Activated CD4-positive, alpha-beta T cell treated with anti-CD3 and anti-CD28 coated beads, Interleukin-2, Interleukin-4, amounts not matched to agents 100 ng/mL and 50 ng/mL, durations not matched to agents 16 hours and 8 hours (primary cell): ENCODE data around the gene PIGB.
"Not testable (repeated sequence)": the region's sequence is repeated elsewhere in the genome, so short reads cannot be mapped to it uniquely, and the experiment has no call there.

Experiments
- DNase-seq: peaks from one replicate; pipeline ENCODE4 v3.0.0-alpha.2; 2020; ENCODE audit warnings: low spot score

Gene PIGB

DNA sequence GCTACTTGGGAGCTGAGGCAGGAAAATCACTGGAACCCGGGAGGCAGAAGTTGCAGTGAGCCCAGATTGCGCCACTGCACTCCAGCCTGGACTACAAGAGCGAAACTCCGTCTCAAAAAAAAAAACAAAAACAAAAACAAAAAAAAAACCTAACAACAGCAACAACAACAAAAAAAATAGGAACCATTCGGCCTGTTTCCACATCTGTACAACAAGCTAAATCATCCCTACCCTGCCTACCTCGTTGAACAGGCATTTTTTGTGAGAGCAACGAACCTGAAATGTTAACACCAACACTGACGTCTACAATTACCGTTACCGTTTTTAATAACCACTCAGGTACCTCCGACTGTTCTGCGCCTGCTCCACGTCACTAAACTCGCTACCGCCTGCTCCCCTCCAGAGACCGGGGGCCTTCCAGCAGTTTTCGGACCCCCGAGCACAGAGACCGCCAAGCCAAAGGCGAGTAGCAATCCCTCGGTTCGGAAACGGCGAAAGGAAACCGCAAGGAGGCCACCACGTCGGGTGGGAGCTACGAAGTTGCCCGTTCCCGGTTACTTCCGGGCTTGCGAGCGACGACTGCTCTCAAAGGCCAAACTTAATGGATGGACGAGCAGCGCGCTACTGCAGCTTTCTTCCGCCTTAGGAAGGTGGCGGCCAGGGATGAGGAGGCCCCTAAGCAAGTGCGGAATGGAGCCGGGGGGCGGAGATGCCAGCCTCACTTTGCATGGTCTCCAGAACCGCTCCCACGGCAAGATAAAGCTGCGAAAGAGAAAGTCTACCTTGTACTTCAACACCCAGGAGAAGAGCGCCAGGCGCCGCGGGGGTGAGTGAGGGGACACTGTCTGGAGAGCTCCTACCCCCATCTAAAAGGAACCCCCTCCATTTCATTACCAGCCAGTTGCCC is at the start of gene PIGB, which contains the start of gene PIGBOS1:
TSS of gene PIGB (plus strand) at position 635 of the 907 bp plus-strand sequence. CDS start at position 664, 29 bp downstream.
TSS of gene PIGBOS1 (minus strand) at position 536 of the 907 bp plus-strand sequence. CDS start 1,331 bp downstream, outside the sequence.
- peak; percentile 85 for DNase-seq

DNA sequence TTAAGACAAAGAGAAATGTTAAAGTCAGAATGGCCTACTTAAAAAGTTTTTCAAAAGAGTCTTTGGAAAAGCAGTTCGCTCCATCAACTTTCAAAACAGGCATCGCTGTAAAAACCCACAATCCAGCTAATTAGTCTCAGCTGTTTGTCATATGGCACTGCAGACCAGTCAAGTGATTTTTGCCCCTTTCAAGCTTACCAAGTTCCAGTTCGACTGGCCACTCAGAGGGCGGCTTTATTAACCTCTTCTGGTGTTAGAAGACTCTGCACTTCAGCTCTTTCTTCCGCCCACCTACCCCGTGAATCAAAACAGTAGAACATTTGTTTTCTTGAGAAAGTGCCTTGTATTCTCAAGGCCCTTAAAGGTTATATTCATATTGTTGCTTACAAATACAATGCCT is 48.7 kb upstream of the PIGB start:
- no peak for DNase-seq

DNA sequence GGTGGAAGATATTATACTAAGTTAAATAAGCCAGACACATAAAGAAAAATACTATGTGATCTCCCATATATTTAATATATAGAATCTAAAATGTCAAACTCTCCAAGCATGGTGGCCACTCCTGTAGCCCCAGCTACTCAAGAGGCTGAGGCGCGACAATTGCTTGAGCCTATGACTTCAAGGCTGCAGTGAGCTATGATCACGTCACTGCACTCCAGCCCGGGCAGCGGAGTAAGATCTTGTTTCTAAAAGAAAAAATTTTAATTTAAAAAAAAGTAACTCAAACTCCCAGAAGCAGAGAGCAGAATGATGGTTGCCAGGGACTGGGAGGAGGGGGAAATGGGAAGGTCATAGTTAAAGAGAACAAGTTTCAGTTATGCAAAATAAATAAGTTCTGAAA is 42.7 kb upstream of the PIGB start:
- no peak for DNase-seq

DNA sequence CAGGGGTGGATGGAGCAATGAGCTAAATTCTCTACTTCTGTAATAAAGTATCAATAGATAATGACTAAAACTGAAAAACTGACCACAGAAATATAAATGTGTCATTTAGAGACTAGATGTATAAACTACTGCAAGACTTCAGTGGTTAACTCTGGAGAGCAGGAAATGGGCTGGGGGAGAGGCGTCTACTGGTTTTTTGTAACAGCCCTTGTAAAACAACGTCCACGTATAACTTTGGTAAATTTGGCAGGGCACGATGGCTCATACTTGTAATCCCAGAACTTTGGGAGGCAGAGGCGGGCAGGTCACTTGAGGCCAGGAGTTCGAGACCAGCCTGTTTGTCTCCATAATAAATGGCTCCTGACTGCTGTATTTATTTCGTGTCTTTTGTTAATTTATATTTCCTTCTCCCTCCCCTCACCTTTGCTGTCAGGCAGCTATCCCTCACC is 41.9 kb upstream of the PIGB start:
- peak; percentile 93 for DNase-seq

DNA sequence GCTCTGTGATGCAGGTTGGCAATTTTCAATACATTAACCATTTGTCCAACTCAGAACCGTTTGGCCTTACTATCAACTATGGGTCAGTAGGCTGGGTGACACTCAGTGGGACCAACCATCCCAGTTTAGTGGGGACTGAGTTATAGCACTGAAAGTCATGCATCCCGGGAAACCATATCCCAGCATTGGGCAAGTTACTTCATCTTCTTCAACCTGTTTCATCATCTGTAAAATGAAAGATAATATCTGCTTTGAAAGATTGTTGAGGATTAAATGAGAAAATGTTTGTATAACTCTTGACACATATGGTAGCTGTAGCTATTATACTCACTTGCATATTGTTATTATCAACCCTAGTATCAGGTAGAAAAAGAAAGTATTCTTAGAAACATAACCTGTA is 41.3 kb upstream of the PIGB start:
- DNase-seq: no peak

DNA sequence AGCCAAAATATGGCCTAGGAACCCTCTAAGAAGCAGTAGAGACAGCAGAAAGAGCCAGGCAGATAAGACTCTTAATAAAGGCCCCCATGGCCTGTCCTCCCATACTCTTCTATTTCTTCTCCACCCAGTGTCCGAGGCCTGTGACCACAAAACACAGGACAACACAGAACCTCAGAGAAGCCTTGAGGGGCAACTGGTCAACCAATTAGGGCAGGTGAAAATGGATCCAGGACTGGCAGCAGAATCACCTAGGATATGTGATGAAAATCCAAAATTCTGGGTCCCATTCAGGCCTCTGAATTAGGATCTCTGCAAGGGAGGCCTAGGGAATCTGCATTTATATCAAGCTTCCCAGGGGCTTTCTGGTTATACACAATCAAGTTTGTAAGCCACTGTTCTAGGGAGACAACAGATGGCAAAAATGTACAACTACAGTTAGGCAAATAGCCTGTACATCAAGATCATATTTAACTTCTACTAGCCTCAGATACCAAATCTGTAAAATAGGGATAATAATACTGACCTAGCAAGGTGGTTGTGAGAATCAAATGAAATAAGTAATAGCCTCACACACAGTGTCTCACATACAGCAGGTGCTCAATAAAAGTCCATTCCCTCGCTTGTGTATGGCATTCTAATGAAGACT is 39.8 kb upstream of the PIGB start:
- DNase-seq: no peak

DNA sequence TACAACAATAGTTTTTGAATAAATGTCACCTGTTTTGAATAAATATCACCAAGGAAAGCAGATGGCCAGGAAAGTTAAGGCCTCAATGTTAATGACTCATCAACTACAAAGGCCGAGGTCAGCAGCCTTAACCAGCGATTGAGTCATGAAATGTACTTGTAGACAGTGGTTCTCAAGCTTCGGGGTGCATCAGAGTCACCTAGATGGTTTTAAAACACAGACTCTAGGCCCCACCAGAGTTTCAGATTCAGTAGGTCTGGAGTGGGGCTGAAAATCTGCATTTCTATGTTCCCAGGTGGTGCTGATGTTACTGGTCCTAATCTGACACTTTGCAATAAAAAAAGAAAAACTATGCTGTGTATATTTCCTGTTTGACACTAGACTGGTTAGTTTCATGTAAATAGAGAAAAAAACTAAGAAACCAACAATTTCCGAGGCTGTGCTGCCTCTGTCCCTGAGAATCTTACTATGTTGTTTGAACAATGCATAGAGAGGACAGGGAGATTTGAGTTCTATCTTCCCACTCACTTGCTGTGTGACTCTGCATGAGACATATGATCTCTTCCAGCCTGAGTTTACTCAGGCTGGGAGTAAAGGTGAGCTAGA is 39.2 kb upstream of the PIGB start:
- peak; percentile 89 for DNase-seq

DNA sequence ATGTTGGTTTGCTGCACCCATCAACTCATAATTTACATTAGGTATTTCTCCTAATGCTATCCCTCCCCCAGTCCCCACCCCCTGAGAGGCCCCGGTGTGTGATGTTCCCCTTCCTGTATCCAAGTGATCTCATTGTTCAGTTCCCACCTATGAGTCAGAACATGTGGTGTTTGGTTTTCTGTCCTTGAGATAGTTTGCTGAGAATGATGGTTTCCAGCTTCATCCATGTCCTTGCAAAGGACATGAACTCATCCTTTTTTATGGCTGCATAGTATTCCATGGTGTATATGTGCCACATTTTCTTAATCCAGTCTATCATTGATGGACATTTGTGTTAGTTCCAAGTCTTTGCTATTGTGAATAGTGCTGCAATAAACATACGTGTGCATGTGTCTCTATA is 38.4 kb upstream of the PIGB start:
- peak; percentile 51 for DNase-seq

DNA sequence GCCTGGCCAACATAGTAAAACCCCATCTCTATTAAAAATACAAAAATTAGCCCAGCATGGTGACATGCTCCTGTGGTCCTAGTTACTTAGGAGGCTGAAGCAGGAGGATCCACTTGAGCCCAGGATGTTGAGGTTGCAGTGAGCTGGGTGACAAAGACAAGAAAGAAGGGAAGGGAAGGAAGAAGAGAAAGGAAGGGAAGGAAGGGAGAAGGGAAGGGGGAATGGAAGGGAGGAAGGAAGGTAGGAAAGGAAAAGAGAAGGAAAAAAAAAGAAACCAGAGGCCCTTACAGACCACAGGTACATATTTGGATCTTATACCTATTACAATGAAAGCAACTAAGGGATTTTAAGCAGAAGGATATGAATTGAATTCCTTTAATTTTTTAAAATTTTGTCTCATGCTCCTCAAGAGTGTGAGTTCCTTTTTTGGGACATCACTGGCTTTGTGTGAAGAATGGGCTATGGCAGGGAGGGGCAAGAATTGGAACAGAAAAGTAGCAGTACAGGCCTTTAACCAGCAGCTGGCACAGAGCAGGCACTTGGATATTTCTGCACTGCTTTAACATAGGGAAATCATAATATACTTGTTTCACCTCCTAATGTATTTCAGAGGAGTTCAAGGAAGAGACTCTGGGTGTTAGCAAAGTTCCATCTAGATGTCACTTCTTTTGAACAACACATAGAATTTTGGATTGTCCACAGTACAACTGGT is 37.3 kb upstream of the PIGB start:
- DNase-seq: no peak

DNA sequence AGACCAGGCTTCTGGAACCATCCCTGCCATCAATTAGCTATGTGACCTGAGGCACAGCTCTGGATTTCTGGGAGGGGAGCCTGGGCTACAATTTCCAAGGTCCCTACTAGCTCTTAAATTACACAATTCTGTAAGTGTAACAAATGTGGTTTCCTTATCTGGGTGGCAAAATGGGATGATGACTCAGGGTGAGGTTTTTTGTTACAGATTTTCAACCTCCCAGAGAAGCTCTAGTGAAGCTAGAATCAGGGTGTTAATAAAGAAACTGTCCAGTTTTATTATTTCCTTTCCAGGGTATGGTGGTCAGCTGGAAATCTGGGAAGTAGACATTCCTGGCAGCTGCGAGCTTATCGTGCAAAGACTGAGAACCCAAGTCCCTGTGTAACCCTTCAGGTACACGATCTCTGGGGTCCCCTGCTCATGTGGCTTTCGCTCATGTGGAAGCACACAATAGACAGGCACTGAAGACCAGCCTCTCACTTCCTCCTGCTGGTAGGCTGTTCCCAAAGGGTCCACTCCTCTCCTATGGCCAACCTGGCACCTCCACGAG is 36.7 kb upstream of the PIGB start:
- peak; percentile 73 for DNase-seq

DNA sequence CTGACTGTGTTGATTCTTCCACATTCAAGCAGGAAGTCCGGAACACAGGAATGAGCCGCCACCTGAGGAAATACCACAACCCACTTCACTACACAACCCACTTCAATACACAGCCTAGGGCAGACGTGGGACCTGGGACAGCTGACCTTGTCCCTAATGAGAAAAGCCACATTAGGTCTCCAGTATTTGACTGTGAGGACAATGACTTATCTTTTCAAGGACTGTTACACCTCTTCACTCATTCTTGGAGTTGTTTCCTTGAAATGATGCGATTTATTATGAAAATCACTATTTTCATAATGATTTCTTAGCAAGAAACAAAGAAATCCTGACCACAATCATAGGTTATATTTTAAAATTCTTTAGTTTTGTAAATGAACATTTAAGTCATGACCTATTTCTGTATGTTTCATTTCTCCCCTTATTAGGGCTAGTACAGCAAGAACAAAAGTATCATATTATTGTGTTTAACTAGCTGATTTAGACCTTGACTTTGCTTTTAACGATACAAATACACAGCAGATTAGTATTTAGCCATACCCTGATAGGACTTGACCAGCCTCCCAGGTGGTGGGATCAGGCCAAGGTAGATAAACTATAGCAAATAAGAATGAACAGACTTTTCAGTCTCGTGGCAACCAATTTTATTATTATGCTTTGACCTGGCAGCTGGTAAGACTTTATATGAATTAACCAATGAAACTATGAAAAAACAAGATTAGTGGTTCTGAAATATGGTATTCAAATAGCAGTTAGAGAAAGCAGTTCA is 35.5 kb upstream of the PIGB start:
- DNase-seq: peak; percentile 63

DNA sequence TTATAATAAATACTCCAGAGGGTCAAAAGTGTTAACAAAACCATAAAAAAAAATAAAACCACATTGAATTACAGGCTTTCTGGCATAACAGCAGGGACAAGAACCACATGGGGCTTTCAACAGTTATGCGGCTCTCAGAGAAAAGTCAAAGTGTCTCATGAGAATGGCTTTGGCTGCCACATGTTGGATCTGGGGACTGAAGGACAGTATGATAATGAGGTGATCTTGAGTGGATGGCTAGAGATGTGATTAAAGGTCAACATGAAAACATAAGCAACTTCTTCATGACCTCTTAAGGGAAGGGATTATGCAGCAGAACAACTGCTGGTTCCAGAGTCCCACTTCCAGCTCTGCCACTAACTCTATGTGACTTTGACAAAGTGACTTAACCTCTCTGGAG is 34.6 kb upstream of the PIGB start:
- no peak for DNase-seq

DNA sequence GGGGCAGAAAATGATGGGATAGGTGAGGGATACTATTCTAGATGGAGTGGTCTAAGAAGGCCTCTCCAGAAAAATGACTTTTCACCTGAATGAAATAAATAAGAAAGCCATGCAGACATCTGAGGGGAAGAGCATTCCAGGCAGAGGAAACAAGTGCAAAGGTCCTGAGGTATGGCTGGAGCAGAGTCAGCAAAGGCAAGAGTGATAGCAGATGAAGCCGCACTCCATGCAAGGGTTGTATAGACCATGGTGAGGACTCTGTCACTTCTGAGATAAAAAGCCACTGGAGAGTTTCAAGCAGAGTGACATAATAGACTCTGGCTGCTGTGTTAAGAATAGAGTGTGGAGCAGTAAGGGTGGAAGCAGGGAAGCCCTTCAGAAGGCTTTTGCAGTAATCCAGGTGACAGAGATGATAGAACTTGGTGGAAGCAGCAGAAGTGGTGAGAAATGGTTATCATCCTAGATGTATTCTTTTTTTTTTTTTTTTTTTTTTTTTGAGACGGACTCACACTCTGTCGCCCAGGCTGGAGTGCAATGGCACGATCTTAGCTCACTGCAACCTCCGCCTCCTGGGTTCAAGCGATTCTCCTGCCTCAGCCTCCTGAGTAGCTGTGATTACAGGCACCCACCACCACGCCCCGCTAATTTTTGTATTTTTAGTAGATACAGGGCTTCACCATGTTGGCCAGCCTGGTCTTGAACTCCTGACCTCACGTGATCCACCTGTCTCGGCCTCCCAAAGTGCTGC is 32.4 kb upstream of the PIGB start:
- not testable (repeated sequence) for DNase-seq

DNA sequence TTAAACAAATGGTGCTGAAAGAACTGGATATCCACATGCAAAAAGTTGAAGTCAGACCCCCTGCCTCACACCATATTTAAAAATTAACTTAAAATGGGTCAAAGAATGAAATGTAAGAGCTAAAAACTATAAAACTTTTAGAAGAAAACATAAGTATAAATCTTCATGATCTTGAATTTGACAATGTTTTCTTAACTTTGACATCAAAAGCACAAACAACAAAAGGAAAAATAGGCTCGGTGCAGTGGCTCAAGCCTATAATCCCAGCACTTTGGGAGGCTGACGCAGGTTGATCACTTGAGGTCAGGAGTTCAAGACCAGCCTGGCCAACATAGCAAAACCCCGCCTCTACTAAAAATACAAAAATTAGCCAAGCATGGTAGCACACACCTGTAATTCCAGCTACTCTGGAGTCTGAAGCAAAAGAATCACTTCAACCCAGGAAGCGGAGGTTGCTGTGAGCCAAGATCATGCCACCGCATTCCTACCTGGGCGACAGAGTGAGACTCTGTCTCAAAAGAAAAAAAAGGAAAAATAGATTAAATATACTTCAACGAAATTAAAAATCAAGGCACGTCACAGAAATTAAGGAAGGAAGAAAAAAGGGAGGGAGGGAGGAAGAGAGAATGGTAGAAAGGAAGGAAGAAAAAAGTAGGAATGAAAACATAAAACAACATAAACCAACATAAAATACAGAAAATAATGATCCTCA is 30.9 kb upstream of the PIGB start:
- DNase-seq: no peak

DNA sequence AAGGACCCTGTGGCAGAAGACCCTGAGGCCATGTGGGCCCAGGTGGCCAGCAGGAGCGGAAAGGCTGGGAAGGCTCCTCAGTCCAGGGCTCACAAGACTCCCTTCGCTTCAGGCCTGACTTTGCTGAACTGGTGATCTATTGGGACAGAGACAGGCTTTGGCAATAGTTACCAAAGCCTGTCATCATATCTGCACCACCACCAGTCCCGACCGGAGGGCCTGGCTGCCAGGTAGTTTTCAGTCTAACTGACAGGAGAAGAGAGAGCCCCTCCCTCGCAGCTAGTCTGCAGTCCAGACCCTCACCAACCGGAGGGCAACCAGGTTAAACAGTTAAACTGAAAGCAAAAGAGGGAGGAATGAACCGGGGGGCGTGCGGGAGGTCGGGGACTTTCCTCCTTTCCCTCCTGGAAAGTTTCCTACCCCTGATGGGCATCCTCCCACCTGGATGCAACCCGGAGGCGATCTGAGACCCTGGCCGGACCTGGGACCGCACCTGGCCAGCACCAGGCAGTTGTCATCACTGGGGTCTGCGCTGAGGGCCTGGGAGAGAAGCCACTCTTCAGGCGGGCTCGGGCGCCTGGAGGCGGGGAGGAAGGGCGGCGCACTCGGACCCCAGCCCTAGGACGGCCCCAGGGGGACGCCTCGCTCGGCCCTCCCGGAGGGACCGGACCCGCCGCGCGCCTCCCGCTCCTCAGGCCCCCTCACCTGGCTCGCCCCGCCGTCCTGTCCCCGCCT is 29.8 kb upstream of the PIGB start:
- peak; percentile 49 for DNase-seq

DNA sequence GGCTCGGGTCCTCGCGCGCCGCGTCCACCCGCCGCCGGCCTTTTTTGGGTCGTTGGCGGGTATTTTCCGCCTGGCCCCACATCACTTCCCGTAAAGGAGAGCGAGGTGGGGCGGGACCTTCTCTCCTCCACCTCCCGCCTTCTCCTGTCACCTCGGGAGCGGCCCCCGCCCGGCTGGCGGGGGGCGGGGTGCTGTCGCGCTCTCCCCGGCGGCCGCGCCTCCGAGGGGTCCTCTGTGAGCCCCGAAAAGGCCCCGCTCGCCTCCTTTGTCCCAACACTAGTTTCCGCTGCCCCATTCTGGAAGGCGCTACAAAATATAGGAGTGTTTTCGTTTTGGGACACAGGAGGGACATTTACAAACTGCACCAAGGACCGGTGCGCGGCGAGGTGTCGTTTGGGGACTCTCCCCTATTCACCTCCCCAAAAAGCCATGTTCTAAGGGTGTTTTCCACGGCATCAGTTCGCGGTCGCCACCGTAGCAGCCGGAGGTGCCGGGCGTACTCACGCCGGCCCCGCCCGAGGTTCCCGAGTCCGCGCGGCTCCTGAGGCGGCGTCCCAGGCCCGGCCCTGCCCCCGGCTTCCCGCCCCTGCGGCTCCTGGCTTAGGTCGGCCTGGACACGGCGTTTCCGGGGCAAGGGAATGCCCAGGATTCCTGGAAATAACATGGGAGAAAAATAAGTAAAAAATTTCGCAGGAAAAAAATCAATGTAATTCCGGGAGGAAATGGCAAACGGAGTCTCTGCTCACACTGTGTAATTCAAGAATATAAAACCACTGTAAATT is 29.1 kb upstream of the PIGB start, which contains the start of gene RAB27A:
TSS of gene RAB27A (minus strand) at position 68 of the 782 bp plus-strand sequence. CDS start 54,879 bp downstream, outside the sequence.
- peak; percentile 85 for DNase-seq

DNA sequence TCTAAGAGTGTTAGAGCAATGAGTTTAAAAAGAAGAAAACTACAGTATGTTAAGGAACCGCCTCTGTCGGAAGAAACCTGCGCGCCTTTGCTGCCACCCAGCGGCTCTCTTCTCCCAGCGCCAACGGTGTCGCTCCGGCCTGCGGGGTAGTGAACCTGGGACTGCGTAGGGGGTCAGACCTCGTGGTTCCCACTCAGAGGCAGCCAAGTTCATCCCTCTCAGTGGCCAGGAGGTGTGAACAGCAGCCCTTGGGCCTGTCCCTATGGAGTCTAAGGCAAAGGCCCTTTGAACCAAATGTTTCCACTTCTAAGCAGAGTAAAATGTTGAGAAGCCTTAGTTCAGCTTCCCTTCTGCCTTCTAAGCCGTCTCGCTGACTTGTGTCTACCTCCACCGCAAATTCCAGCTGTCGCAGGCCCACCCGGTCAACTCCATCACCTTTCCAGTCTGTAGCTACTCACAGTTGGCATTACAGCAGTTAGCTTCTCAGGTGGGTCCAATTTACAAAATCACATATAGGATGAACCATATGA is 28.4 kb upstream of the PIGB start:
- peak; percentile 86 for DNase-seq

DNA sequence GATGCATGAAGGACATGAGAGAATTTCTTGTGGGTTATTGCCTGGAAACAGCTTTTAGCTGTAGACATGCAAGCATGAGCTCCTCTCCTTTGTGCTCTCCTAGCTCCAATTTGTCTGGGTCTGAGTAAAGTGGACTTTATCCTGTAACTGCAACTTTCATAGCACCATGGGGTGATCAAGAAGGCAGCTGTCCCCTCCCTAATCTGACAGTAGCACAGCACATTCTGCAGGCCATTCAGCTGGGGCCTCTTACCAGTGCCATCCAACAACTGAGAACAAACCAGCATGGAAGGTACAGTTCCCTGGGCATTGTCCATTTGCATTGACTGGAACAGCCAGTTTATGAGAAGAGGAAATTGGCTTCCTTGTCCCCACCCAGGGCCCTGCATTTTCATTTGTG is 21.7 kb upstream of the PIGB start:
- DNase-seq: no peak
